HepG2 (cell line): Measurements from ENCODE around the gene MAT2A. TPM values are rescaled to one million over a fixed set of nuclear protein-coding genes. Genes with fewer than 3 reads are reported as not detected.
A peak's percentile ranks its signal among the peaks of the same experiment; 100 is the strongest.

Source experiments
- CCDC6 ChIP-seq: sonication (generic); formaldehyde crosslinking; IDR thresholded peaks from 2 replicates; pipeline ENCODE4 v1.8.1; 2022; ENCODE audit warnings: mild to moderate bottlenecking, missing genetic modification reagents, moderate library complexity
- HDAC1 ChIP-seq: sonication (generic); formaldehyde crosslinking; IDR thresholded peaks from 2 replicates; pipeline ENCODE4 v1.5.1; 2020; ENCODE audit warnings: mild to moderate bottlenecking, missing genetic modification reagents
- KDM3A ChIP-seq: IDR thresholded peaks from 2 replicates; pipeline ENCODE4 v1.6.1; 2018; ENCODE audit warnings: low read depth, missing compliant biosample characterization
- KLF16 ChIP-seq, 2 experiments: sonication (generic) in 1 of 2; formaldehyde crosslinking in 1 of 2; IDR thresholded peaks; 2 replicates each; pipeline versions ENCODE4 v1.6.1 to v1.8.0; 2016 to 2023; ENCODE audit warnings: missing genetic modification reagents in 2 of 2, missing compliant biosample characterization in 1 of 2
- KLF6 ChIP-seq: IDR thresholded peaks from 2 replicates; pipeline ENCODE4 v1.8.0; 2016; ENCODE audit warnings: missing biosample characterization, missing genetic modification reagents
- MAFG ChIP-seq: sonication (generic); formaldehyde crosslinking; IDR thresholded peaks from 2 replicates; pipeline ENCODE4 v1.5.1; 2020; ENCODE audit warnings: mild to moderate bottlenecking, missing genetic modification reagents
- MTF2 ChIP-seq: sonication (generic); formaldehyde crosslinking; IDR thresholded peaks from 2 replicates; pipeline ENCODE4 v1.5.0; 2020; ENCODE audit warnings: missing genetic modification reagents, borderline replicate concordance
- RFX1 ChIP-seq: fragments of 450-650 bp; IDR thresholded peaks from 2 replicates; pipeline ENCODE4 v1.6.1; 2017
- SMC3 ChIP-seq: IDR thresholded peaks from 2 replicates; pipeline ENCODE4 v1.6.1; 2011; ENCODE audit warnings: low read length, improper control_type of control experiment
- THYN1 ChIP-seq: sonication (generic); formaldehyde crosslinking; IDR thresholded peaks from 2 replicates; pipeline ENCODE4 v1.8.1; 2023; ENCODE audit warnings: low read depth, mild to moderate bottlenecking, moderate library complexity, missing genetic modification reagents, borderline replicate concordance
- ZBTB3 ChIP-seq: sonication (generic); formaldehyde crosslinking; IDR thresholded peaks from 2 replicates; pipeline ENCODE4 v1.4.0; 2020; ENCODE audit warnings: low read depth, mild to moderate bottlenecking, moderate library complexity, missing genetic modification reagents, borderline replicate concordance
- ZEB1 ChIP-seq: IDR thresholded peaks from 2 replicates; pipeline ENCODE4 v1.6.1; 2012; ENCODE audit warnings: mild to moderate bottlenecking, low read depth, inconsistent platforms; ENCODE audit not compliant: insufficient replicate concordance
- ZNF143 ChIP-seq: sonication (generic); formaldehyde crosslinking; IDR thresholded peaks from 2 replicates; pipeline ENCODE4 v1.4.0; 2020; ENCODE audit warnings: missing genetic modification reagents
- ZNF383 ChIP-seq: sonication (generic); formaldehyde crosslinking; IDR thresholded peaks from 2 replicates; pipeline ENCODE4 v1.4.0; 2020; ENCODE audit warnings: missing genetic modification reagents, mild to moderate bottlenecking, borderline replicate concordance
- ZNF605 ChIP-seq: sonication (generic); formaldehyde crosslinking; IDR thresholded peaks from 2 replicates; pipeline ENCODE4 v1.8.0; 2022; ENCODE audit warnings: mild to moderate bottlenecking, missing genetic modification reagents
- polyA plus RNA-seq, 8 experiments: library from polyadenylated mRNA; depleted of rRNA in 3 of 8; stranded (reverse) in 7 of 8; unstranded in 1 of 8; fragments of >200 nt; fragmentation: Illumina TruSeq in 4 of 8; extraction: Trizol in 4 of 8; gene quantifications; 2 replicates each; pipeline versions ENCODE4 v1.2.1 to v1.2.3, GENCODE V29; 2011 to 2016; ENCODE audit warnings: low read depth in 4 of 8, missing spikeins in 1 of 8, mixed read lengths in 1 of 8; ENCODE audit not compliant: insufficient read depth in 1 of 8
- total RNA-seq, 5 experiments: library from RNA; depleted of rRNA; stranded (reverse); fragments of >200 nt; fragmentation: Illumina TruSeq; extraction: Trizol; gene quantifications; 2 replicates each; pipeline ENCODE4 v1.2.3, GENCODE V29; 2016; ENCODE audit warnings: low read depth in 1 of 5
- TF ChIP-seq, protein P1 (sequence below): sonication (generic); formaldehyde crosslinking; IDR thresholded peaks from 2 replicates; pipeline ENCODE4 v1.4.0; 2020; ENCODE audit warnings: mild to moderate bottlenecking, missing genetic modification reagents
- TF ChIP-seq, protein P2 (sequence below): sonication (generic); formaldehyde crosslinking; IDR thresholded peaks from 2 replicates; pipeline ENCODE4 v1.4.0; 2020; ENCODE audit warnings: mild to moderate bottlenecking, missing genetic modification reagents
- TF ChIP-seq, protein P3 (sequence below): sonication (generic); formaldehyde crosslinking; IDR thresholded peaks from 2 replicates; pipeline ENCODE4 v1.4.0; 2020; ENCODE audit warnings: missing genetic modification reagents
- TF ChIP-seq, protein P4 (sequence below): sonication (generic); formaldehyde crosslinking; IDR thresholded peaks from 2 replicates; pipeline ENCODE4 v1.9.0; 2021; ENCODE audit warnings: missing genetic modification reagents, borderline replicate concordance
- TF ChIP-seq, protein P5 (sequence below): sonication (generic); formaldehyde crosslinking; IDR thresholded peaks from 2 replicates; pipeline ENCODE4 v1.4.0; 2020; ENCODE audit warnings: missing genetic modification reagents

Gene MAT2A
- total and polyA plus RNA-seq, 2 of the 13 experiments (the other 11 are each of a cell fraction or from before 2014, with no cell fraction given) = 155 to 331 TPM

DNA sequence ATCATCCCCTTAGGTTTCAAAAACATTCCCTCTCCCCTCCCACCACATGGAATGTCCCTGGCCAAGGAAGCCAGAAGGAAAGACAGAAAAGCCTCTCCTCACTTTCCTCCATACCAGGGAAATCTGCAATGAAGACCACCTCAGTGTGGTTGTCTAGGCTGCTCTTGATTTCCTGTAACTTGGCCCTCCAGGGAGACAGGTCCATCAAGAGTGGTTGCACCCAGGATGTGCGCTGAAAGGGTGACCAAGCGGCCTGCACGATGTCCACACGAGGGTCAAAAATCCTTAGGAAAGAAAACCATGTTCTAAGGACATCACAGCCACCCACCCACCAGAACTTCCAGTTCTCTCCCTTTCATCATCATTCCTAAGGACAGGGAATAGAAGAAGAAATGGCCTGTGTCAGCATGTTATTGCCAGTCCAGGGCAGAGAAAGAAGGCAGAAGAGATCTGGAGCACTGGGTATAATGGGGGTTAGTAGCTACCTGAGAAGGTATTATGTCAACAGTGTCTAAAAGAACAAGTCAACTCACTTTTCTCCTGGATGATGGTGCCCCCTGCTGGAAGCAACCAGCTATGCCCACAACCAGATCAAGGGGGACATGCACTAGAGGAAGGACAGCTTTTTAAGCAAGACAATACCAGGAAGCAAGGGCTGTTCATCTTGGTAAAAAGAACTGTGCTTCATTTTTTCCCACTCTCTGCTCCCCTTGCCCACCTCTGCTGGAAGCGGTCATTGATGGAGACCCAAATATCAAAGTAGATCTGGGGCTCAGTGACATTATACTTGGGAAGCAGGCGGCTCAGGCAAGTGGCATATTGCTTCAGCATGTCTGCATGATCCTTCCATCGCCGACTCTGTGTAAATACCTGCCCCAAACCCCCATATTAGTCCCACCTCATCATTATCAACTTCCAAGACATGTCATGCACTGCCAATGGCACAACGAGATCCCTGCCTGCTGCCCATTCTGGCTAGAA is 13.0 kb downstream of the MAT2A start (continued):
- TF ChIP-seq, protein P1, sequence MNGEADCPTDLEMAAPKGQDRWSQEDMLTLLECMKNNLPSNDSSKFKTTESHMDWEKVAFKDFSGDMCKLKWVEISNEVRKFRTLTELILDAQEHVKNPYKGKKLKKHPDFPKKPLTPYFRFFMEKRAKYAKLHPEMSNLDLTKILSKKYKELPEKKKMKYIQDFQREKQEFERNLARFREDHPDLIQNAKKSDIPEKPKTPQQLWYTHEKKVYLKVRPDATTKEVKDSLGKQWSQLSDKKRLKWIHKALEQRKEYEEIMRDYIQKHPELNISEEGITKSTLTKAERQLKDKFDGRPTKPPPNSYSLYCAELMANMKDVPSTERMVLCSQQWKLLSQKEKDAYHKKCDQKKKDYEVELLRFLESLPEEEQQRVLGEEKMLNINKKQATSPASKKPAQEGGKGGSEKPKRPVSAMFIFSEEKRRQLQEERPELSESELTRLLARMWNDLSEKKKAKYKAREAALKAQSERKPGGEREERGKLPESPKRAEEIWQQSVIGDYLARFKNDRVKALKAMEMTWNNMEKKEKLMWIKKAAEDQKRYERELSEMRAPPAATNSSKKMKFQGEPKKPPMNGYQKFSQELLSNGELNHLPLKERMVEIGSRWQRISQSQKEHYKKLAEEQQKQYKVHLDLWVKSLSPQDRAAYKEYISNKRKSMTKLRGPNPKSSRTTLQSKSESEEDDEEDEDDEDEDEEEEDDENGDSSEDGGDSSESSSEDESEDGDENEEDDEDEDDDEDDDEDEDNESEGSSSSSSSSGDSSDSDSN (CRISPR knock-in tag) = no peak
- TF ChIP-seq, protein P2, sequence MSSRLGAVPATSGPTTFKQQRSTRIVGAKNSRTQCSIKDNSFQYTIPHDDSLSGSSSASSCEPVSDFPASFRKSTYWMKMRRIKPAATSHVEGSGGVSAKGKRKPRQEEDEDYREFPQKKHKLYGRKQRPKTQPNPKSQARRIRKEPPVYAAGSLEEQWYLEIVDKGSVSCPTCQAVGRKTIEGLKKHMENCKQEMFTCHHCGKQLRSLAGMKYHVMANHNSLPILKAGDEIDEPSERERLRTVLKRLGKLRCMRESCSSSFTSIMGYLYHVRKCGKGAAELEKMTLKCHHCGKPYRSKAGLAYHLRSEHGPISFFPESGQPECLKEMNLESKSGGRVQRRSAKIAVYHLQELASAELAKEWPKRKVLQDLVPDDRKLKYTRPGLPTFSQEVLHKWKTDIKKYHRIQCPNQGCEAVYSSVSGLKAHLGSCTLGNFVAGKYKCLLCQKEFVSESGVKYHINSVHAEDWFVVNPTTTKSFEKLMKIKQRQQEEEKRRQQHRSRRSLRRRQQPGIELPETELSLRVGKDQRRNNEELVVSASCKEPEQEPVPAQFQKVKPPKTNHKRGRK (CRISPR knock-in tag) = no peak
- TF ChIP-seq, protein P3, sequence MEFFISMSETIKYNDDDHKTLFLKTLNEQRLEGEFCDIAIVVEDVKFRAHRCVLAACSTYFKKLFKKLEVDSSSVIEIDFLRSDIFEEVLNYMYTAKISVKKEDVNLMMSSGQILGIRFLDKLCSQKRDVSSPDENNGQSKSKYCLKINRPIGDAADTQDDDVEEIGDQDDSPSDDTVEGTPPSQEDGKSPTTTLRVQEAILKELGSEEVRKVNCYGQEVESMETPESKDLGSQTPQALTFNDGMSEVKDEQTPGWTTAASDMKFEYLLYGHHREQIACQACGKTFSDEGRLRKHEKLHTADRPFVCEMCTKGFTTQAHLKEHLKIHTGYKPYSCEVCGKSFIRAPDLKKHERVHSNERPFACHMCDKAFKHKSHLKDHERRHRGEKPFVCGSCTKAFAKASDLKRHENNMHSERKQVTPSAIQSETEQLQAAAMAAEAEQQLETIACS (CRISPR knock-in tag) = no peak
- TF ChIP-seq SMC3 (peak; percentile 99), RFX1 (no peak), KDM3A (CRISPR knock-in tag) (peak; percentile 79; the same call in 1 of the 2 replicates), ZEB1 (no peak), KLF16 (CRISPR knock-in tag; IDR thresholded peaks at IDR 0.05) (peak in 1 of 2 experiments; percentile 75; a peak in 2 of 4 replicates), ZNF605 (CRISPR knock-in tag) (peak; percentile 59; the same call in 1 of the 2 replicates), ZBTB3 (no peak), THYN1 (no peak), CCDC6 (CRISPR knock-in tag) (no peak), ZNF143 (no peak), ZNF383 (CRISPR knock-in tag) (no peak), MTF2 (CRISPR knock-in tag) (no peak), KLF6 (CRISPR knock-in tag) (0 out of 2 replicates have a peak, but pooled peaks have one; percentile 55), HDAC1 (CRISPR knock-in tag) (peak; percentile 32; the same call in 1 of the 2 replicates), MAFG (CRISPR knock-in tag) (no peak)
- TF ChIP-seq, protein P4, sequence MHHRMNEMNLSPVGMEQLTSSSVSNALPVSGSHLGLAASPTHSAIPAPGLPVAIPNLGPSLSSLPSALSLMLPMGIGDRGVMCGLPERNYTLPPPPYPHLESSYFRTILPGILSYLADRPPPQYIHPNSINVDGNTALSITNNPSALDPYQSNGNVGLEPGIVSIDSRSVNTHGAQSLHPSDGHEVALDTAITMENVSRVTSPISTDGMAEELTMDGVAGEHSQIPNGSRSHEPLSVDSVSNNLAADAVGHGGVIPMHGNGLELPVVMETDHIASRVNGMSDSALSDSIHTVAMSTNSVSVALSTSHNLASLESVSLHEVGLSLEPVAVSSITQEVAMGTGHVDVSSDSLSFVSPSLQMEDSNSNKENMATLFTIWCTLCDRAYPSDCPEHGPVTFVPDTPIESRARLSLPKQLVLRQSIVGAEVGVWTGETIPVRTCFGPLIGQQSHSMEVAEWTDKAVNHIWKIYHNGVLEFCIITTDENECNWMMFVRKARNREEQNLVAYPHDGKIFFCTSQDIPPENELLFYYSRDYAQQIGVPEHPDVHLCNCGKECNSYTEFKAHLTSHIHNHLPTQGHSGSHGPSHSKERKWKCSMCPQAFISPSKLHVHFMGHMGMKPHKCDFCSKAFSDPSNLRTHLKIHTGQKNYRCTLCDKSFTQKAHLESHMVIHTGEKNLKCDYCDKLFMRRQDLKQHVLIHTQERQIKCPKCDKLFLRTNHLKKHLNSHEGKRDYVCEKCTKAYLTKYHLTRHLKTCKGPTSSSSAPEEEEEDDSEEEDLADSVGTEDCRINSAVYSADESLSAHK (CRISPR knock-in tag) = no peak
- TF ChIP-seq, protein P5, sequence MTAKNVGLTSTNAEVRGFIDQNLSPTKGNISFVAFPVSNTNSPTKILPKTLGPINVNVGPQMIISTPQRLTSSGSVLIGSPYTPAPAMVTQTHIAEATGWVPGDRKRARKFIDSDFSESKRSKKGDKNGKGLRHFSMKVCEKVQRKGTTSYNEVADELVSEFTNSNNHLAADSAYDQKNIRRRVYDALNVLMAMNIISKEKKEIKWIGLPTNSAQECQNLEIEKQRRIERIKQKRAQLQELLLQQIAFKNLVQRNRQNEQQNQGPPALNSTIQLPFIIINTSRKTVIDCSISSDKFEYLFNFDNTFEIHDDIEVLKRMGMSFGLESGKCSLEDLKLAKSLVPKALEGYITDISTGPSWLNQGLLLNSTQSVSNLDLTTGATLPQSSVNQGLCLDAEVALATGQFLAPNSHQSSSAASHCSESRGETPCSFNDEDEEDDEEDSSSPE (CRISPR knock-in tag) = no peak
